NCI-H1105 treated with DMSO at 0.1 percent for 48 hours (cell line): ENCODE measurements around the gene UCK2.

Source experiments
- DNase-seq: peaks from one replicate; lab custom pipeline; 2025; lab: John Stamatoyannopoulos, UW

The UCK2 gene

GRCh38 chr1:165855010-165855838 lies 27.8 kb downstream of the UCK2 start:
- no peak for DNase-seq

- no peak for DNase-seq
Measured at GRCh38 chr1:165856021-165856420, 28.6 kb downstream of the UCK2 start.

DNA sequence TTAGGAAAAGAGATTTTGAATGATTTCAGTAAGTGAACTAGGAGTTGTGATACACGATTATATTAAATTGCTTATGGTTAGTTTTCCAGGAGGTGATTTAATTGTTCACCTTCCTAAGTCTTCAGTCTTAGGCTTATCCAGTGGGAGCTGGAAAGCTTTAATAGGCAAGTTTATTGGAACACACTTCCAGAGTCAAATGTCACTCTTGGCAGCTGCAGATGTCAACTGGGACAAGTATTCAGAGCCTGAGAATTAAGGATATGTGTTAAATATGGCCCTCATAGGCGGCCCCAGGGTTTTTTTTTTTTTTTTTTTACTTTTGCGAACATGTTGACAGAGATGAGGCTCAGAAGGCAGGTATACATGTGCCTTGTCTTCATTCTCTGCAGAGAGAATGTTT lies 29.2 kb downstream of the UCK2 start:
- DNase-seq = no peak

DNA sequence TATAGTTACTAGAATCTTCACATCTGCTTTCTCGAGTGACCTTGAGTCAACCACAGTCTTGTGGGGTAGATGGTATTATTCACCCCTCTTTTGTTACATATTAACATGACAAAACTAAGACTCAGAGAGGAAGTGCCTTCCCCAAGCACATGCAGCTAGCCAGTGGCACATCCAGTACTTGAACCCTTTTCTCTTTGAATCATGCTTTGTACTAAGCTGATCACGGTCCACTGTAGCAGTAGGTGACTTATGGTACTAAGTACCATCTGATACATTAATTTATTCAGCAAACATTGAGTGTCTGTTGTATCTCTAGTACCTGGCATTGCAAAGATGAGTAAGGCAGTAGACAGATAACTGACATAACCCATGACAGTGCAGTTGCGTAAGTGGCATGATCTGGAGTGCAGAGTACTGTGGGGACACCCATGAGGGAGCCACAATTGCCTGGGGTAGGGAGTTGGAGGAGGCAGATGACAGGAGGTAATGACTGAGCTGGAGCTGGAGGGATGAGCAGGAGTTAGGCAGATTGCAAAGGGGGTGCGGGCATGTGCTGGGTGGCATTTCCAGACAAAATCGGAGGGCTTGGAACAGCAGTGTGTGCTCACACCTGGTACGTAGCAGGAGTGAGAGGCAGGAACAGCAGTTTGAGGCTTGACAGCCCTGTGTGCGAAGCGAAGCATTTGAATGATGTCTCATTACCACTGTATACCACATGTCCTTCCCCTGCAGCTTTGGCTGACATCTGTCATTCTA lies 29.8 kb downstream of the UCK2 start:
- DNase-seq = no peak

DNA sequence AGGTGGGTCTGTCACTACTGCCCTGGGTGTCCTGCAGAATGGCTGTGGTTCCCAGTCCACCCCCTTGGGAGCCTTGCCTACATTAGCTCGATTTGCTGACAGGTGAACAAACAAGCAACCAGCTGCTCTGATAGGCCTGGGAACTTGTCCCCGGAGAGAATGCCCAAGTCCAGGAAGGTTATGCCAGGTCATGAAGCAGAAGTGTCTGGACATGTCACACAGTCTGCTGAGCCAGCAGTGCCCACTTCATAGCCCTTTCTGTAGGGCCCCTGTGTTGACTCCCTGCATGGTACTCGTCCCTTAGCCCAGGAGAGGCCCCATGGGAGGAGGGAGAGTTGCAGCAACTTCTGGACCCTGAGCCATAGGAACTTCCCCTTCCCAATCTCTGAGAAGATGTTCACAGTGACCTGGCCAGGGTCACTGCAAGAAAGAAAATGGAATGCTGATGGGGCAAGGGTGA lies 31.0 kb downstream of the UCK2 start:
- peak; percentile 79 for DNase-seq

GRCh38 chr1:165858967-165859845 lies 31.8 kb downstream of the UCK2 start:
- no peak for DNase-seq

DNA sequence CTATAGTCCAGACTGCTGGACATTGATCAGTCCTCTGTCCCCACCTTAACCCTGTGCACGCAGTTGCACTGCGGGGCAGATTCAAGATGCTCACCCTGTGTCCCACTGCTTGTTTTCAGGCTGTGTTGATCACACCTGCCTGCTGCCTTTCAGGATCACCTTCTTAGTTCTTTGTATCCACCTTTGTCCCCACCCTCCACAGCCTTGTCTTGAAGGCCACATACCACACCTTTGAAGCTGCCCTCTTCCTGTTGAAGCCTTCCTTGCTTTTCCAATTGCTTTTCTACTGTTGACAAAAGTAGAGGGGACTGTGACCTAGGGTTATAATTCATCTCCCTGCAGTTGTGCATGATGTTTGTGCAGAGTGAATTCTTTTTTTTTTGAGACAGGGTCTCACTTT lies 32.7 kb downstream of the UCK2 start:
- DNase-seq = no peak

GRCh38 chr1:165861911-165862310 lies 34.5 kb downstream of the UCK2 start:
- no peak for DNase-seq

DNA sequence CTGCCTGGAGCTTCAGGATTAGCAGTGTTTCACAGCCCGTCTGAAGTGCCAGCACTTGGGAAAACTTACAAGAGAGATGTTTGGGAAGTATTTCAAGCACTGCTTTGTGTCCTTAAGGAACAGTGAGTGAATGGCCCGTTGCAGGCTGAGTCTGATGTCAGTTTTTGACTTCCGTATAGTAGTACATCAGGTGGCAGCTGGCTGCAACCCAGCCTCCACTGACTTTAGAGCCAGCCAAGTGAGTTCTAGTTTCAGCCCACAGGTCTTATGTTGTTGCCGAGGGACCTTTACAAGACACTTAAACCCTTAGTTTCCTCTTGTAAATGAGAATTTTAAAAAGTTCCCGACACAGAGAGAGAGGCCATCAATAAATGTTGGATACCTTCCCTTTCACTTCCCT lies 35.0 kb downstream of the UCK2 start:
- DNase-seq = no peak

GRCh38 chr1:165863346-165863745 lies 35.9 kb downstream of the UCK2 start:
- no peak for DNase-seq

- DNase-seq = no peak
Measured at GRCh38 chr1:165865633-165866340, 38.4 kb downstream of the UCK2 start.

DNA sequence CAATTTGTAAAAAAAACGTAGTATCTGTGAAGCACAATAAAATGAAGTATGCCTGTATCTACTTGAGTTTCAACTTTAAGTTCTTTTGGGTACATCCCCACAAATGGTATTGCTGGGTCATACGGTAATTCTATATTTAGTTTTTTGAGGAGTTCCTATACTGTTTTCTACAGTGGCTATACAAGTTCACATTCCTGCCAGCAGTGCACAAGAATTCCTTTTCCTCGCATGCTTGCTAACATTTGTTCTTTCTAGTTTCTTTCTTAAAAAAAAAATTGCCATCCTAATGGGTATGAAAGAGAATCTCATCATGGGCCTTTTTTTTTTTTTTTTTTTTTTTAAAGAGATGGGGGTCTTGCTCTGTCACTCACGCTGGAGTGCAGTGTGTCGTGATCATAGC lies 41.9 kb downstream of the UCK2 start:
- DNase-seq = no peak

- no peak for DNase-seq
Measured at GRCh38 chr1:165871311-165872067, 44.1 kb downstream of the UCK2 start.

DNA sequence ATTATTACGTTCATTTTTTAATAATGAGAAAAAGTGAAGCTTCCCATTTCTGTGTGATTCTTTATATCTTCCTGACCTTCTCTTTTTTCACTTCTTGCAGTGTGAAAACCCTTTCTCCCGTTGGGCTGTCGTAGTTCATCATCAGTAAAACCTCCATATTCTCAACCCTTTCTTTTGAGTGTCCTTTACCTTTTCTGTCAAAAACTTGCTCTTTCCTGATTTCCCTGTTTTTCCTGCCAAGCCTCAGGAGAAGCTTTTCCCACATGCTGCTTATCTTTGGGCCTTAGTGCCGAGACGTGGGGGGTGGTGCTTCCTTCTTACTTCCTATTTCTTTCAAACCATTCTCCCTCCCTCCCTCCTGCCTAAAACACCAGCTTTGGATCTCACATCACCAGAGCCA lies 46.1 kb downstream of the UCK2 start:
- no peak for DNase-seq

DNA sequence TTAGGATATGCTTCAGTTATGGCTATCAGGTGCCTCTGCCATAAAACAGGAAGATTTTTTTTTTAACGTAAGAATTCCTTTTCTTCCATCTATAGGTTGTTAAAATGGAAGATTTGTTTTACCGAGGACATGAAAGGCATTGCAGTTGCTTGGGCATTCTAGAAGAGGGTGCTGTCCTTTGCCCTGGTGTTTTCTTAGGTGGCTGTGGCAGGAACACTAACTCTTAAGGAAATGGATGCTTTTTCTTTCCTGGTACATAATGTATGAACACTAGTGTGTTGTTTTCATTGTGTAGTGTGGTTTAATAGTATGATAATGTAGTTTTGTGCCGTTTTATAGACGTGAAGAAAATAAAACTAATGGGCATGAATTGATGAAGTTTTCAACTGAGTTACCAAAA lies 47.2 kb downstream of the UCK2 start:
- DNase-seq = no peak

GRCh38 chr1:165875171-165875570 lies 47.8 kb downstream of the UCK2 start:
- no peak for DNase-seq

DNA sequence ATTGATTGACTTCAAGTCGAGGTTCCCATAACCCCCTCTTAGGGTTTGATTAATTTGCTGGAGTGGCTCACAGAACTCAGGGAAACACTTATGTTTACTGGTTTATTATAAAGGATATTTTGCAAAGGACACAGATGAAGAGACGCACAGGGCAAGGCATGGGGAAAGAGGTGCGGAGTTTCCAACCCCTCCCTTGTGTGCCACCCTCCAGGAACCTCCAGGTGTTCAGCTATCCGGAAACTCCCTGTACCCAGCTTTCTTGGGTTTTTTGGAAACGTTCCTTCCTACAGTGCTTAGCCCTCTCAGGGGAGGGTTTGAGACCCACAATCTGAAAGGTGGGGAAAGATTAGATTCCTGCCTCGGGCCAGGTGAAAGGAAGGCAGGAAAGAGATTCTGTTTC lies 48.2 kb downstream of the UCK2 start:
- DNase-seq = no peak

DNA sequence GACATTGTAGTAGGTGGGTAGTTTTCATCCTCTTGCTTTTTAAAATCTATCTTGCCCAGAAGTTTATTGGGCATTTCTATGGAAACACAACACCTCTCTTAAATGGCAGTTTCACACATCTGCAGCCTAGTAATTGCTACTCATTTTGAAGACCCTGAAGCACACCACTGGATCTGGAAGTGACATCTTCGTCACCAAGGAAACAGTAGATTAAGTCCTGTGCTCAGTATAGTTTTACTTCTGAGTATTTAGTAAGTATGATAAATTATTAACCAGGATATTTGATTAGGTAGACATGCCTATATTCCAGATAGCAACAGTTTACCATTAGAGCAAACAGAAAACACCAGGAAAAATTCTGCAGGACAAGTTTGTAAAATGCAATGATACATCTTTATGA lies 48.7 kb downstream of the UCK2 start:
- no peak for DNase-seq

DNA sequence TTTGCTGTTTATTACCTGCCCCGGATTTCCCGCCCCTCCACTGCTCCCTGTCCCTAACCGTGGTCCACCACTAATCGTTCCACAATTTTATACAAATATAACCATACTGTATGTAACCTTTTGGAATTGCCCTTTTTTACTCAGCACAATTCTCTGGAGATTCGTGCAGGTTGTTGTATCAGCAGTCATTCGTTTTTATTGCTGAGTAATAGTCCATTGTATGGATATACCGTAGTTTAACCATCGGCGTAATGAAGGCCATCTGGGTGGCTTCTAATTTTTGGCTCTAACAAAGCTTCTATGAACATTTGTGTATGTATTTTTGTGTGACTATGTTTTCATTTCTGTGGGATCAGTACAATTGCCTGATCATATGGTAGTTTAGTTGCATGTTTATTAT lies 50.0 kb downstream of the UCK2 start:
- DNase-seq = no peak

DNA sequence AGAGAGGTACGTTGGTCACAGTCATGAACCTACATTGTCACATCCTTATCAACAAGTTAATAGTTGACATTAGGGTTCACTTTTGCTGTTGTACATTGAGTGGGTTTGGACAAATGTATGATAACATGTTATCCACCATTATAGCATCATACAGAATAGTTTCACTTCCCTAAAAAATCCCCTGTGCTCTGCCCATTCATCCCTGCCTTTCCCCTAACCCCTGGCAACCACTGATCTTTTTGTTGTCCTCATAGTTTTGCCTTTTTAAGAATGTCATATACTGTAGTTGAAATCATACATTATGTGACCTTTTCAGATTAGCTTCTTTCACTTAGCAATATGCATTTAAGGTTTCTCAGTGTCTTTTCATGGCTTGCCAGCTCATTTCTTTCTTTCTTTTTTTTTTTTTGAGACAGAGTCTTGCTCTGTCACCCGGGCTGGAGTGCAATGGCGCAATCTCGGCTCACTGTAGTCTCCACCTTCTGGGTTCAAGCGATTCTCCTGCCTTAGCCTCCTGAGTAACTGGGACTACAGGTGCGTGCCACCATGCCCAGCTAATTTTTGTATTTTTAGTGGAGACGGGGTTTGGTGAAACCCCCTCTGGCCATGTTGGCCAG lies 50.6 kb downstream of the UCK2 start:
- DNase-seq = no peak

DNA sequence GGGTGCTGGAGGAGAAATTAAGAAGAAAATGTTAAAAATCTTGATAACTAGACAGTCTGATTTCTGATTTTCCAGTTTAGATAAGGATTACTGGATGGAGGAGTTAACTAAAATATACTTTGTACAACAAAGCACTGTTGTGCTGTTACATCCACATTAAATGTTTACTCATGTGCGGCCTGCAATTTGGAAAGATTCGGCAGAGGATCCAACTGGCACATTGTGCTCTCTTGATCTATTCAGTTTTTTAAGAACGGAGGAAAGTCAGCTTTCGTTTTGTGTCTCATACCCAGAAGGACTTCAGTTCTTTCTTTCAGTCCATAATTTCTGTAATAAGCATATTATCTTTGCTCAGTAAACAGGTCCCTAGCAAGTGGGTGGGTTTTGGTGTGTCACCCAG lies 52.5 kb downstream of the UCK2 start:
- no peak for DNase-seq
